ENCODE results near the gene PTPRF.

DNA sequence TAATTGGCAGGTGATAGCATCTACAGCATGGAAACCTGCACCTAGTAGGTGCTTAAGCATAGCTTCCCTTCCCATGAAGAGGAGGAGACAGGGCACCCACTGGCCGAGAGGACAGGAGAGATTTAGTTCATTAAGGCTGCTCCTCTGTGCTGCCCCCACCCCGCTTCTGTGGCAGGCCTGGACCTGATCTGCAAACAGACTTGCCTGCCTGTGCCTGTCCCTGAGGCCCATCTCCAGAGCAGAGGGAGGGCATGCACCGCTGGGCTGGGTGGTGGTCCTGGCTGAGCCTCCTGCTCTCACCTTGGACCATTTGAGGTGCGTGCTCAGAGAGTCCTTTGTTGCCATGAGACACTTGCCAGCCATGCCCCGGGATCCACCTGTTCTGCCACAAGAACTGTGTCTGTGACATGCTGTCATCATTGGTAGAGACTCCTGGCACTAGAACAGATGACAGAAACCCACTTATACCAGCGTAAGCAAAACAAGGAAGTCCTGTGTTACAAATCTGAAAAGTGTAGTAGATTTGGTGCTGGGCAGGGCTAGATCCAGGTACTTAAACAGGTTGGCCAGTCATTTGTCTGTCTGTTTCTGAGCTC is 55.6 kb downstream of the PTPRF start:
- TF ChIP-seq POLR2A (IDR thresholded peaks at IDR 0.05) = no peak
- no peak for TF ChIP-seq CTCF (IDR thresholded peaks at IDR 0.05)
